HG03159 (cell line): ENCODE measurements around the gene ITGA4.

Experiments used
- ATAC-seq: cut with Tn5 transposase; IDR thresholded peaks from one replicate; pipeline ENCODE4 v1.9.1; 2021; ENCODE audit warnings: mild to moderate bottlenecking, moderate library complexity; ENCODE audit not compliant: unreplicated experiment

Gene ITGA4

DNA sequence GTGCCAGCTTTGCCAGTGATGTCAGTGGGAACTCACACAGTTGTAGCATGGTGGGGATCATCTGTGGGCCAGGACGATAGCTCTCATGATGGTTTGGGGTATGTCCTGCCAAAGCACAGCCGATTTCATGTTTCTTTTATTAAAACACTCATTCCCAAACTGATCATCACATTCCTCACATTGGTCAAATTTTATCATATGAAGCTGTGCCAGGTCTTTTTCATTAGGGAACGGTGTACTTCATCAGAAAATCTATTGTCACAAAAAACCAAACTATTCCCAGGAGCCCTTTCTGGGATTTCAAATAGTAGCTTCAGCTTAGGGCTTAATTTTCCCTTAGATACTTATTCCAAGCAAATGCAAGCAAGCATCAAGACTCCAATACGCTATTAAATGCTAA lies 42.0 kb downstream of the ITGA4 start:
- ATAC-seq: no peak

GRCh38 chr2:181500201-181500600 lies 43.0 kb downstream of the ITGA4 start:
- no peak for ATAC-seq

DNA sequence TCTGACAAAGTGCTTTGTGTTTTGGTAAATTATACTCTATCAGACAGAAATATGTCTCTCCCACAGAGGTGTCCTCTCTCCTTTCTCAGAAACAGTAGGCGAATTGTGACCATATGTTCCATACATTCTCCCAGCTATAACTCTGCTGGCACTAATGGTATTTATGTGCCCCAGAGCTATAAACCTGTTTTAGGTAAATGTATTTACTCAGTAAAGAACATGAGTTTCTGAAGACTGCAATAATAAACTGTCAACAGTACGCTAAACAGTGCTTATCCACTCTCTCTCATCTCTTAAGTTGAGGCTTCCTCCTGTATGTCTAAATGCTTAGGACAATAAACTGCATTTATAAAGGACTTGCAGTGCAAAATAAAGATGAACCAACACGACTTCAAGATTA lies 58.5 kb downstream of the ITGA4 start:
- ATAC-seq: no peak

DNA sequence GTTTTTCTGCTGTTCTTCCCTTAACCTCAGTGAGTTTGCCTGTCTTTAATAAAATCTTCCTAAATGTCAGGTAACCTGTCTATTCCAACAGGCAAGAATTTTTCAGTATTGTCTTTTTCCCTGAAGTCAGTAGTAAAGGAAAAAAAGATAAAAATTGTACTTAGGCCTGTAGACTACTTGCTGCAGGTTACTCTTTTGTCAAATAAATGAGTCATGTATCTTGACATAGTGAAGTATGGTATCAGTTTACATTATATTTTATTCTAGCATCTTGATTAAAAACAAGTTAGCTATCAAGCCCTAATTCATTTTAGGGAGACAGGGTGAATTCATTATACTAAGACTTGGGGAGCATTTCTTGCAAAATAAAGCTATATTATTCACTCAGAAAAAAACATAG lies 59.8 kb downstream of the ITGA4 start:
- no peak for ATAC-seq

DNA sequence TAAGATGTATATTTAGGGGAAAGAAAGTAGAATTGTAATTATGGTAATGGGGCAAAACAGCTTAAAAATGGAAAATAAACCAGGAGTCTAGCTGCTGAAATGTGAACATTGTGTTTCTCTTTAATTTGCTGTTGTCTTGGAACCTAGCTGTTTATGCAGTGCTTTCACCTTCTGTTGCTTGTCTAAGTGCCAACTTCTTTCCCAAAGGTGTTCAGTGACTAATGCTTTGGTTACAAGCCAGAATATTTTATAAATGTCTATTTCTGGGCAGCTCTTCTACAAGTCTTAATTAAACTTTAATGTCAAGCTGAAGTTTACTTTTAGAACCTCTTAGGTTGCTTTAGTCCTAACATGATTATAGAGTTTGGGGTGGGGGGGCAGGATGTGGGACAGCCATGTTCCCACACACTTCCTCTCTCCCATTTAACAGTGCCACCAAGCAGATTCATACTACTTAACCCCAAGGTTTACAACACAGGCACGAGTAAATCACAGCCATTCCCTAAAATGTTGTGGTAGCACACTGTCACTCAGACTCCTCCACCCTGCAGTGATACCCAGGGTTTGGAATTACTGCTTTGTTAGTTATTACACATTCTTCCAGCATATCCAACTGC lies 60.6 kb downstream of the ITGA4 start:
- no peak for ATAC-seq

DNA sequence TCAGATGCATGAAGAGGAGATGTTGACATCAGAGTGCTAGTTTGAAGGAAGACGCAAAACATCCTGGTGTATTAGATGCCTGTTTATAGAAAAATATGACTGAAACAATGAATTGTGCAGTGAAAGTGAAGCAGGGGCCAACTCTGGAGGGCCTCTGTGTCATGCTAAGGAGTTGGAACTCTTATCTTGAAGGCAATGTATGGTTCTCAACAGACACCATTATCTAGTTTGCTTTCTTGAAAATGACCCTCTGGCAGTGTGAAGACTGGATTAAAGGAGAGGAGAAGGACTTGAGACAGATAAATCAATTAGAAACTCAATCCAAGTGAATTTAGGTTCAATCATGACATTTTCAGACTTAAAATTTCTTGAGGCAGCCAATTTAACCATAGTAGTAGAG lies 63.1 kb downstream of the ITGA4 start:
- no peak for ATAC-seq

DNA sequence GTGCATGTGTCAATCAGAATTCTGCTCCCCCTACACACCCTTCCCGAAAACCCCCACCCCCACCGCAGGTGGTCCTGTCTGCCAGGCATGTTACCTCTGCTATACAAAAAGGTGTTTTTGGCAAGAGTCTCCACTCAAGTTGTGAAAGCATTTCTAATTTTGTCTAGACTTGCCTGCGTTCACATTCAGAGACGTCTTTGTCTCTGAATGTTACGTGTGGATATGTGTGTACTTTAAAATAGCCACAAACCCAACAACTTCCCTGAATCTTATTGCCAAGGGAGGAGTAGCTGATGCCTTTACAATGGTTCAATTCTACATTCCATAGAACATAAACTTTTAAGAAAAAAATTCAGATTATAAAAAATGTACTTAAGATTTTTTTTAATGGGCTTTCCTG lies 66.6 kb downstream of the ITGA4 start:
- no peak for ATAC-seq

GRCh38 chr2:181526014-181526413 lies 68.8 kb downstream of the ITGA4 start:
- ATAC-seq: no peak

DNA sequence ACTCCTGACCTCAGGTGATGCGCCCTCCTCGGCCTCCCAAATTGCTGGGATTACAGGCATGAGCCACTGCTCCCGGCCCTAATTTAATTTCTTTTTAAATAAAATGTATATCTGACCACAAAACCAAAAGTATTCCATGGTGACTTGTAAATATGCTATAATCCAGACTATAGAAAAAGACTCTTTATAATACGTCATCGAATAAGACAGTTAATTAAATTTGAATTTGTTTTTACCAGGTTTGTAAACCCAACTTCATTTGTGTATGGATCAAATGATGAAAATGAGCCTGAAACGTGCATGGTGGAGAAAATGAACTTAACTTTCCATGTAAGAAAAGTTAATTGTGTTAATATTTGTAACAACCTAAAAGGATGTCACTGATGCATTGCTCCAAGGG lies 69.9 kb downstream of the ITGA4 start:
- no peak for ATAC-seq

GRCh38 chr2:181528441-181528840 lies 71.3 kb downstream of the ITGA4 start:
- no peak for ATAC-seq

DNA sequence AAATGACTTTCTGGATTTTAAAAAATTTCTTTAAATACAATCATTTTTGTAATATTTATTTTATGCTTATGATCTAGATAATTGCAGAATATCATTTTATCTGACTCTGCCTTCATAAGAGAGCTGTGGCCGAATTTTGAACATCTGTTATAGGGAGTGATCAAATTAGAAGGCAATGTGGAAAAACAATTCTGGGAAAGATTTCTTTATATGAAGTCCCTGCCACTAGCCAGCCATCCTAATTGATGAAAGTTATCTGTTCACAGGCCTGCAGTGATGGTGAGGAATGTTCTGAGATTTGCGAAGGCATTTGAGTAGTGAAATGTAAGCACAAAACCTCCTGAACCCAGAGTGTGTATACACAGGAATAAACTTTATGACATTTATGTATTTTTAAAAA lies 79.5 kb downstream of the ITGA4 start:
- ATAC-seq: no peak

GRCh38 chr2:181540421-181540820 lies 83.2 kb downstream of the ITGA4 start:
- ATAC-seq: no peak

GRCh38 chr2:181542170-181542569 lies 85.0 kb downstream of the ITGA4 start:
- no peak for ATAC-seq

DNA sequence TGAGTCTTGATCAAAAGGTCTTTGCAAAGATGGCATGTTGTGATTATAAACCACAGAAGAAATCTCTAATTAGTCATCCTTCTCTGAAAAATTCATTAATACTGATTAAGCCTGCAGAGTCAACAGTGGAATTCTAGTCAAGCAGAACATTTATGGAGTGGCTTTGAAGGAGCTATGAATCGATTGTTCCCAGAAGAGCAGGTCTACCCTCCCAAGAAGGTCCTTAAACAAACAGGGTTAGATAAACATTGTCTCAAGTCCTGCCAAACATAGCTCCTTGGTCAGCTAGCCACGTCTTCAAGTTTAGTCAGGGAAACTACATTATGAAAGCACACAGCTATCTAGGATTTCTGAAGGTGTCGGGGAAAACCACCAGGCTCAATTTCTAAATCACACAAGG lies 88.9 kb downstream of the ITGA4 start:
- ATAC-seq: no peak

DNA sequence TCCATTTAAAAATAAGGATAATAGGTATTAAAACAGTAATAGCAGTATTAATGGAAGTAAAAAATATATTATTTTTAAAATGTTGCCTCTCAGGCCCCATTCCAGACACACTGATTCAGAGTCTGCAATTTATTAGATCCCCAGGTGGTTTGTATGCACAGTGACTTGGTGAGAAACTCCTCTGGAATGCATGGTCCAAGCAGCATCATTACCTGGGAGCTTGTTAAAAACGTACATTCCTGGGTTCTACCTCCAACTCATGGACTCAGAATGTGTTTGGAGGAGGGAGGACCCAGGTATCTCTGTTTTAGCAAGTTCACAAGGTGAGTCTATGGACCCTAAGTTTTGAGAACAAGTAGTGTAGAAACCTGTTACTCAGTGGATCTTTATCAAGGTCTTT lies 95.6 kb downstream of the ITGA4 start:
- ATAC-seq: no peak

GRCh38 chr2:181553244-181553643 lies 96.1 kb downstream of the ITGA4 start:
- ATAC-seq: no peak

GRCh38 chr2:181554061-181554830 lies 97.1 kb downstream of the ITGA4 start:
- ATAC-seq: no peak

- no peak for ATAC-seq
These were observed 101.2 kb downstream of the ITGA4 start for GRCh38 chr2:181558371-181558770.

- no peak for ATAC-seq
These were observed 106.0 kb downstream of the ITGA4 start for GRCh38 chr2:181563101-181563692.

GRCh38 chr2:181566334-181567032 lies 109.3 kb downstream of the ITGA4 start:
- ATAC-seq: no peak

- no peak for ATAC-seq
These were observed 112.9 kb downstream of the ITGA4 start for GRCh38 chr2:181570059-181570458.
